Calu3 (cell line): ENCODE data around the gene AR. TPM values are rescaled to one million over a fixed set of nuclear protein-coding genes. Genes with fewer than 3 reads are reported as not detected.

ENCODE experiments used
- BruUV-seq: library from RNA; stranded (reverse); fragments of 400-500 nt; replicated peaks from 2 replicates; lab custom pipeline; 2021; lab: Mats Ljungman, UMichigan
- CTCF ChIA-PET: fragments of 300-600 bp; sonication (Branson Sonifier 250); formaldehyde crosslinking; loops from one replicate; lab custom pipeline; 2022; ENCODE audit warnings: antibody characterized with exemption; lab: Charles Lee
- DNase-seq: peaks from one replicate; pipeline ENCODE4 v3.0.0; 2022
- H3K27ac Mint-ChIP-seq: one replicate; pipeline ENCODE4 v1.8.0; 2022; ENCODE audit warnings: mixed read lengths; ENCODE audit not compliant: unreplicated experiment
- H3K27me3 Mint-ChIP-seq: one replicate; pipeline ENCODE4 v1.8.0; 2022; ENCODE audit warnings: mixed read lengths; ENCODE audit not compliant: unreplicated experiment
- H3K36me3 Mint-ChIP-seq: one replicate; pipeline ENCODE4 v1.8.0; 2022; ENCODE audit warnings: mild to moderate bottlenecking, moderate library complexity, mixed read lengths; ENCODE audit not compliant: insufficient read depth, unreplicated experiment
- H3K4me1 Mint-ChIP-seq: one replicate; pipeline ENCODE4 v1.8.0; 2022; ENCODE audit warnings: mild to moderate bottlenecking, low read depth, mixed read lengths; ENCODE audit not compliant: unreplicated experiment
- H3K4me3 Mint-ChIP-seq: one replicate; pipeline ENCODE4 v1.8.0; 2022; ENCODE audit warnings: mild to moderate bottlenecking, low read depth, moderate library complexity, mixed read lengths; ENCODE audit not compliant: unreplicated experiment
- H3K9me3 Mint-ChIP-seq: one replicate; pipeline ENCODE4 v1.8.0; 2022; ENCODE audit warnings: low read depth, mixed read lengths; ENCODE audit not compliant: unreplicated experiment
- CTCF ChIP-seq: fragments of 200-600 bp; IDR thresholded peaks from one replicate; pipeline ENCODE4 v1.8.0; 2022; ENCODE audit warnings: antibody characterized with exemption; ENCODE audit not compliant: unreplicated experiment
- intact Hi-C: fragments of 100-400 bp; cut with micrococcal nuclease; formaldehyde crosslinking; loops from one replicate; pipeline ENCODE4 v1.10.0; 2022; ENCODE audit not compliant: unreplicated experiment
- total RNA-seq: library from RNA; stranded (reverse); gene quantifications from 2 replicates; pipeline ENCODE4 v1.2.3, GENCODE V29; 2022

Gene AR
- total RNA-seq, 1 experiment from 2014 or later = 0.83 TPM

GRCh38 chrX:67725471-67725870, 181.7 kb downstream of the AR start:
- Mint-ChIP-seq H3K9me3 (peaks cover 3% of the 10 kb centered on the region), H3K27me3 (no peaks in the 10 kb centered on the region), H3K27ac (no peak overlapping the region), H3K4me1 (no peaks in the 10 kb centered on the region), H3K4me3 (no peak overlapping the region), H3K36me3 (no peaks in the 10 kb centered on the region)
- TF ChIP-seq CTCF = no peak
- BruUV-seq = no TSS peak
- no peak for DNase-seq
- intact Hi-C loops = no loop called here
- CTCF ChIA-PET = no interaction called here

- peaks cover 3% of the 10 kb centered on the region for H3K9me3 Mint-ChIP-seq
- no peaks in the 10 kb centered on the region for H3K27me3 Mint-ChIP-seq
- BruUV-seq = no TSS peak
- CTCF ChIA-PET = no interaction called here
- DNase-seq = no peak
- no peaks in the 10 kb centered on the region for H3K4me1 Mint-ChIP-seq
- no peaks in the 10 kb centered on the region for H3K36me3 Mint-ChIP-seq
- intact Hi-C loops = no loop called here
- H3K4me3 Mint-ChIP-seq = no peak overlapping the region
- TF ChIP-seq CTCF = no peak
- H3K27ac Mint-ChIP-seq = no peak overlapping the region
Measured at GRCh38 chrX:67726018-67726417, 182.2 kb downstream of the AR start.

DNA sequence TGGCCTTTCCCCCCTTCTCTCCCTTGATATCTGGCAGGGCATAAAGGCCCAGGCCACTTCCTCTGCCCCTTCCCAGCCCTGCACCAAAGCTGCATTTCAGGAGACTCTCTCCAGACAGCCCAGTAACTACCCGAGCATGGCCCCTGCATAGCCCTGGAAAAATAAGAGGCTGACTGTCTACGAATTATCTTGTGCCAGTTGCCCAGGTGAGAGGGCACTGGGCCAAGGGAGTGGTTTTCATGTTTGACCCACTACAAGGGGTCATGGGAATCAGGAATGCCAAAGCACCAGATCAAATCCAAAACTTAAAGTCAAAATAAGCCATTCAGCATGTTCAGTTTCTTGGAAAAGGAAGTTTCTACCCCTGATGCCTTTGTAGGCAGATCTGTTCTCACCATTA, 183.8 kb downstream of the AR start:
- Mint-ChIP-seq H3K27ac (no peak overlapping the region), H3K36me3 (no peaks in the 10 kb centered on the region), H3K27me3 (no peaks in the 10 kb centered on the region), H3K4me3 (no peak overlapping the region), H3K4me1 (no peaks in the 10 kb centered on the region), H3K9me3 (peaks cover 3% of the 10 kb centered on the region)
- CTCF ChIA-PET = no interaction called here
- intact Hi-C loops = no loop called here
- DNase-seq = no peak
- TF ChIP-seq CTCF = no peak
- BruUV-seq = no TSS peak

GRCh38 chrX:67730296-67730695, 186.5 kb downstream of the AR start:
- TF ChIP-seq CTCF = no peak
- no peaks in the 10 kb centered on the region for H3K36me3 Mint-ChIP-seq
- BruUV-seq = no TSS peak
- no peak for DNase-seq
- H3K27me3 Mint-ChIP-seq = no peaks in the 10 kb centered on the region
- no peaks in the 10 kb centered on the region for H3K4me1 Mint-ChIP-seq
- no peak overlapping the region for H3K27ac Mint-ChIP-seq
- peaks cover 3% of the 10 kb centered on the region for H3K9me3 Mint-ChIP-seq
- H3K4me3 Mint-ChIP-seq = no peak overlapping the region
- intact Hi-C loops = no loop called here
- CTCF ChIA-PET = no interaction called here

GRCh38 chrX:67731061-67731460, 187.2 kb downstream of the AR start:
- Mint-ChIP-seq H3K4me1 (no peaks in the 10 kb centered on the region), H3K9me3 (peaks cover 3% of the 10 kb centered on the region), H3K36me3 (no peaks in the 10 kb centered on the region), H3K4me3 (no peak overlapping the region), H3K27me3 (no peaks in the 10 kb centered on the region), H3K27ac (no peak overlapping the region)
- intact Hi-C loops = no loop called here
- no peak for TF ChIP-seq CTCF
- BruUV-seq = no TSS peak
- CTCF ChIA-PET = no interaction called here
- DNase-seq = no peak
